Stimulated activated CD4-positive, alpha-beta T cell treated with anti-CD3 and anti-CD28 coated beads, Interleukin-1b, Interleukin-23, amount 100 ng/mL, for 1 hour (primary cell): ENCODE data around the gene SELENOH.

ENCODE experiments used
- DNase-seq, 2 donors: peaks; one replicate each; pipeline ENCODE4 v3.0.0-alpha.2; 2020; ENCODE audit warnings: low read depth in 2 of 2

The SELENOH gene

DNA sequence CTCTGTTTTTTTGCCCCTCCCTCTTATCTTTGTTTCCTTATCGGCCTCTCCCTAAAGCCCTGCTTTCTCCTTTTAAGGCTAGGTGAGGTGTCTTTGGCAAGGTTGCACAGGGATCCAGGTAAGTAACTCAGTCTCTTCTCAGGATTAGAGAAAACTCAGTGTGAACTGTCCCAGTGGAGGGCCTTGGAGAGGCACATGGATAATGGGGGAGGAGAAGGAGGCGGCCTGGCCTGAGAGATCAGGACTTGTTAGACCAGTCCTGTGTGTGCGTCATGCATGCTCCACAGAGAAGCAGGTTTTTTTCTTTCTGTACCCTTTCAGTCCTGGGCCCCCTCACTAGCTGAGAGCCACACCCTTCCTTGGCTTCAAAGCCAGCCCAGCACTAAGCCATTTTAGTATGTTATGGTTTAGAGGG lies 40.2 kb downstream of the SELENOH start:
- DNase-seq, result no peak

DNA sequence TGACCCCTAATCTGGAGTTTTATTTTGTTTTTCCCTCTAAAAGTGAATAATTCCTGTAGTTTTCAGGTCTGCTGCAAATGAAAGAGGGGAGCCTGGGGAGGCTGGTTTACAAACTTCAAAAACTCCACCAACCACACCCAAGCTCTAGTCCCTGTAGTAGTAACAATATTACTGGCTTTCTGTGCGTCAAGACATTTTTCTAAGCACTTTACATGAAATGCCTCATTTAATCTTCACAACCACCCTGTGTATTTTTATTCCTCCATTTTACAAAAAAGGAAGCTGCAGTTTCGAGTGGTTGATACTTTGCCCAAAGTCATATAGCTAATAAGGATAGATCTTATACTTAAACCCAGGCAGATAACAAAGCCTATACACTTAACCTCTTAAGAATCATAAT lies 43.8 kb downstream of the SELENOH start:
- DNase-seq, result no peak

- no peak for DNase-seq
Measured at GRCh38 chr11:57786436-57786835, 45.1 kb downstream of the SELENOH start.

DNA sequence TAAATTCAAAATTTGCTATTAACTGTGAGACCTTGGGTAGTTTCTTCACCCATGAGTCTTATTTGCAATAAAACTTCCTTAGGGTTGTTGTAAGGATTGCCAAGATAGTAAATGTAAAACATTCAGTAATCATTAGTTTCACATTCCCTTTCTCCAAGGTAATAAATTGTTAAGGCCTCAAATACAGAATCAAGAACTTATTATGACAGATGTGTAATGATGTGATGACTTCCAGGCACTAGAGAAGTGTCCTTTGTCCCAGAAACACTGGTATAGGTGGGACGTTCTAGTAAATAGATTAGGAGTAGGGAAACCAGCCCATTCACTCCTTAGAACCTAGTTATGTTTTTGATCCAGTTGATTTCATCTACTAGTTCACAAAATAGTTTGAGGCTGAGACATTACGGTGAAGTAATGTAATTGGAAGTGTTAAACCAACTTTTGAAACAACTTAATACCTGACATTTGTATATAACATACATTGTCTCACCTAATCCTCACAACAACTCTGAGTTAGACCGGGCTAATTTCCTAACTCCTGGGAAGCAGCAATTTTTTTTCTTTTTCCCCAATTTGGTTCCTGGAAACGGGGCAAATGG lies 45.8 kb downstream of the SELENOH start:
- no peak for DNase-seq

DNA sequence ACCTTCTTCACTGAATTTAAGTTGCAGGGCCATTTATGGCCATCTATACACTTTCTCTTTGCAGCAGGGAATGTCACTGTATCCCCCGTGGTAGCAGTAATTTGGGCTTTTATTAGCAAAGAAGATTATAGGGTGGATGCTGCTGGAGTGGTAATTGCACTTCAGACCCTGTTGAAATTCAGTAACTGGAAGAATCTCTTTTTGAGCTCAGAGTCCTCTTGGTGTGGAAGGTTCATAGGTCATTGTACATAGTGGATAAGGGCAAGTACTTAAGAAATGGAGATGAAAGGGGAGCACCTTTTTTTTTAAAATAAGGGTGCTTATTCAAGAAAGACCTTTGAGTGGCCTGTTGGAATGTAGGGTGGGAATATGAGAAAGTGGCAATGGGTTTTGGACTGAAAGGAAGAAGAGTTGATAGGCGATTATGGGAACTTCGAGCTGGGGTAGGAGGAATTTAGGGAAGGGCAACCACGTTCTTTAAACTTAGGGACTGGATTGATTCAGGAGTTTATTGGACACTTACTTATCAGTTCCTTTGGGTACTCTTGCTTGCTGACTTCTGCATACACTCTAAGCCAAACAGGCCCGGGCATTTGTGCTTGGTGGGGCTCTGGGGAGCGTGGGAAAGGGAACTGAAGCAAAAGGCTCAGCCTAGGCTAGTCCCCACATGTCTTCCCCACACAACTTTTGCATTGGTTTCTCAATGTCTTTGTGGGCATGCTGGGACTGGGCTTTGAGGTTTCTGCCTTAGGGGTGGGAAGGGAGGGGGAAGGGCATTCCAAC lies 46.8 kb downstream of the SELENOH start:
- no peak for DNase-seq

- DNase-seq, result no peak
Measured at GRCh38 chr11:57788703-57789088, 47.4 kb downstream of the SELENOH start.

- DNase-seq, result no peak
Measured at GRCh38 chr11:57791321-57792059, 50.2 kb downstream of the SELENOH start.

GRCh38 chr11:57792060-57792541 lies 50.8 kb downstream of the SELENOH start:
- DNase-seq, result peak; percentile 55 to 73

GRCh38 chr11:57792870-57793269 lies 51.6 kb downstream of the SELENOH start:
- DNase-seq, result no peak
